GM21576 (cell line): ENCODE results near the gene ST3GAL4.
"Not testable (repeated sequence)": the region's sequence is repeated elsewhere in the genome, so short reads cannot be mapped to it uniquely, and the experiment has no call there.

ENCODE experiments used
- ATAC-seq: cut with Tn5 transposase; IDR thresholded peaks from one replicate; pipeline ENCODE4 v1.9.1; 2021; ENCODE audit warnings: mild to moderate bottlenecking, moderate library complexity; ENCODE audit not compliant: unreplicated experiment

Gene ST3GAL4

GRCh38 chr11:126355324-126355925, at the start of gene ST3GAL4:
ST3GAL4 (plus strand) TSS chr11:126355686; CDS start chr11:126406156, 50,470 bp downstream.
- peak; percentile 60 for ATAC-seq

GRCh38 chr11:126305699-126306098, 49.8 kb upstream of the ST3GAL4 start:
- ATAC-seq: peak; percentile 51

GRCh38 chr11:126307706-126308105, 47.8 kb upstream of the ST3GAL4 start:
- no peak for ATAC-seq

- no peak for ATAC-seq
Observed at GRCh38 chr11:126308271-126308671, 47.2 kb upstream of the ST3GAL4 start.

GRCh38 chr11:126308771-126309170, 46.7 kb upstream of the ST3GAL4 start:
- not testable (repeated sequence) for ATAC-seq

GRCh38 chr11:126310200-126310991, 45.1 kb upstream of the ST3GAL4 start:
- ATAC-seq: no peak

- ATAC-seq: no peak
Observed at GRCh38 chr11:126310992-126311310, 44.5 kb upstream of the ST3GAL4 start.

GRCh38 chr11:126311401-126312291, 43.8 kb upstream of the ST3GAL4 start:
- peak; percentile 68 for ATAC-seq

- ATAC-seq: no peak
Observed at GRCh38 chr11:126312961-126313360, 42.5 kb upstream of the ST3GAL4 start.

GRCh38 chr11:126313826-126314225, 41.7 kb upstream of the ST3GAL4 start:
- ATAC-seq: no peak

GRCh38 chr11:126317432-126317755, 38.1 kb upstream of the ST3GAL4 start:
- ATAC-seq: no peak

GRCh38 chr11:126317756-126318573, 37.5 kb upstream of the ST3GAL4 start:
- ATAC-seq: peak; percentile 14

GRCh38 chr11:126318574-126319373, 36.7 kb upstream of the ST3GAL4 start:
- ATAC-seq: peak; percentile 86

- ATAC-seq: no peak
Observed at GRCh38 chr11:126319374-126319740, 36.1 kb upstream of the ST3GAL4 start.

- no peak for ATAC-seq
Observed at GRCh38 chr11:126322996-126323395, 32.5 kb upstream of the ST3GAL4 start.

GRCh38 chr11:126327281-126328000, 28.0 kb upstream of the ST3GAL4 start:
- no peak for ATAC-seq

GRCh38 chr11:126328001-126328390, 27.5 kb upstream of the ST3GAL4 start:
- ATAC-seq: no peak

- ATAC-seq: no peak
Observed at GRCh38 chr11:126328444-126328843, 27.0 kb upstream of the ST3GAL4 start.

GRCh38 chr11:126328938-126329643, 26.4 kb upstream of the ST3GAL4 start:
- ATAC-seq: no peak
